GM21737 (cell line): Measurements from ENCODE around the gene MACROD2.

ENCODE experiments used
- ATAC-seq: cut with Tn5 transposase; IDR thresholded peaks from one replicate; pipeline ENCODE4 v1.9.1; 2021; ENCODE audit warnings: mild to moderate bottlenecking, moderate library complexity; ENCODE audit not compliant: unreplicated experiment

Gene MACROD2

GRCh38 chr20:14386726-14387125, 391.4 kb downstream of the MACROD2 start:
- ATAC-seq, result no peak

- ATAC-seq, result no peak
Measured at GRCh38 chr20:14401479-14402138, 406.3 kb downstream of the MACROD2 start.

- no peak for ATAC-seq
Measured at GRCh38 chr20:14404515-14404914, 409.2 kb downstream of the MACROD2 start.

GRCh38 chr20:14406495-14406894, 411.2 kb downstream of the MACROD2 start:
- ATAC-seq, result no peak

- ATAC-seq, result no peak
Measured at GRCh38 chr20:14407336-14407735, 412.0 kb downstream of the MACROD2 start.

- no peak for ATAC-seq
Measured at GRCh38 chr20:14410869-14411555, 415.7 kb downstream of the MACROD2 start.

GRCh38 chr20:14412065-14412681, 416.9 kb downstream of the MACROD2 start:
- no peak for ATAC-seq

GRCh38 chr20:14413835-14414234, 418.5 kb downstream of the MACROD2 start:
- no peak for ATAC-seq

- no peak for ATAC-seq
Measured at GRCh38 chr20:14414560-14414959, 419.2 kb downstream of the MACROD2 start.

GRCh38 chr20:14415467-14415866, 420.2 kb downstream of the MACROD2 start:
- no peak for ATAC-seq

GRCh38 chr20:14418376-14418775, 423.1 kb downstream of the MACROD2 start:
- no peak for ATAC-seq

GRCh38 chr20:14422892-14423291, 427.6 kb downstream of the MACROD2 start:
- ATAC-seq, result no peak

GRCh38 chr20:14431568-14431967, 436.3 kb downstream of the MACROD2 start:
- ATAC-seq, result no peak

- no peak for ATAC-seq
Measured at GRCh38 chr20:14432085-14432484, 436.8 kb downstream of the MACROD2 start.

GRCh38 chr20:14432597-14432996, 437.3 kb downstream of the MACROD2 start:
- no peak for ATAC-seq

GRCh38 chr20:14434384-14435136, 439.2 kb downstream of the MACROD2 start:
- no peak for ATAC-seq

GRCh38 chr20:14441201-14441600, 445.9 kb downstream of the MACROD2 start:
- ATAC-seq, result no peak

- ATAC-seq, result no peak
Measured at GRCh38 chr20:14444106-14444505, 448.8 kb downstream of the MACROD2 start.

GRCh38 chr20:14445310-14445709, 450.0 kb downstream of the MACROD2 start:
- no peak for ATAC-seq

GRCh38 chr20:14445902-14446301, 450.6 kb downstream of the MACROD2 start:
- no peak for ATAC-seq

GRCh38 chr20:14446446-14446845, 451.1 kb downstream of the MACROD2 start:
- no peak for ATAC-seq
